H1 (cell line): ENCODE measurements around the gene DENND1A. TPM values are rescaled to one million over a fixed set of nuclear protein-coding genes. Genes with fewer than 3 reads are reported as not detected.

Experiments
- CTCF ChIA-PET: fragments of 300-600 bp; sonication (Branson Sonifier 250); formaldehyde crosslinking; loops from one replicate; lab custom pipeline; 2021; ENCODE audit not compliant: partially characterized antibody; lab: Charles Lee
- POLR2A ChIA-PET: fragments of 300-600 bp; sonication (Branson Sonifier 250); formaldehyde crosslinking; loops from one replicate; lab custom pipeline; 2021; ENCODE audit warnings: inconsistent platforms; ENCODE audit not compliant: partially characterized antibody; lab: Charles Lee
- DNase-seq, 2 experiments: peaks; one replicate each; pipeline versions ENCODE4 v3.0.0 to v3.0.0-alpha.2; 2010 to 2022; ENCODE audit warnings: low spot score in 2 of 2, low read depth in 1 of 2, mixed read lengths in 1 of 2
- FAIRE-seq: peaks from 2 replicates; lab custom pipeline; 2011; peaks lifted over from hg19 to GRCh38; lab: Jason Lieb, UNC
- H2AFZ ChIP-seq: 2 replicates; pipeline ENCODE4 v1.8.1; 2012; ENCODE audit warnings: low read length, inconsistent platforms
- H2AK5ac ChIP-seq: 2 replicates; pipeline ENCODE4 v1.6.1; 2013; ENCODE audit warnings: low read depth, low read length
- H2BK120ac ChIP-seq: replicated peaks from 2 replicates; pipeline ENCODE3; 2013; ENCODE audit warnings: low read depth, low read length, inconsistent platforms
- H2BK12ac ChIP-seq: 2 replicates; pipeline ENCODE4 v1.6.1; 2013; ENCODE audit warnings: low read depth, low read length
- H2BK15ac ChIP-seq: 2 replicates; pipeline ENCODE4 v1.6.1; 2013; ENCODE audit warnings: low read length
- H2BK20ac ChIP-seq: 2 replicates; pipeline ENCODE4 v1.6.1; 2013; ENCODE audit warnings: low read length
- H2BK5ac ChIP-seq: 2 replicates; pipeline ENCODE4 v1.6.1; 2013; ENCODE audit warnings: low read depth, low read length
- H3K14ac ChIP-seq: 2 replicates; pipeline ENCODE4 v1.6.1; 2013; ENCODE audit warnings: inconsistent platforms; ENCODE audit not compliant: insufficient read length
- H3K18ac ChIP-seq: 2 replicates; pipeline ENCODE4 v1.6.1; 2013; ENCODE audit warnings: low read length; ENCODE audit errors: extremely low read depth
- H3K23ac ChIP-seq: 2 replicates; pipeline ENCODE4 v1.6.1; 2013; ENCODE audit warnings: inconsistent platforms; ENCODE audit not compliant: insufficient read length
- H3K23me2 ChIP-seq: 2 replicates; pipeline ENCODE4 v1.6.1; 2013; ENCODE audit warnings: low read depth, low read length
- H3K27ac ChIP-seq: 2 replicates; pipeline ENCODE4 v1.6.1; 2011; ENCODE audit warnings: low read depth, low read length, inconsistent platforms
- H3K27me3 ChIP-seq, 4 experiments: replicated peaks in 1 of 4; 1 replicate in 1 of 4; 2 replicates in 3 of 4; pipeline versions ENCODE4 v1.6.1 to v1.8.1; 2011 to 2013; ENCODE audit warnings: low read length in 3 of 4, mild to moderate bottlenecking in 3 of 4, inconsistent platforms in 2 of 4, mixed read lengths in 2 of 4, moderate library complexity in 1 of 4; ENCODE audit not compliant: control insufficient read depth in 3 of 4, insufficient read depth in 3 of 4; ENCODE audit errors: extremely low read depth in 1 of 4
- H3K36me3 ChIP-seq, 4 experiments: 2 replicates each; pipeline versions ENCODE4 v1.6.1 to v1.8.1; 2011 to 2013; ENCODE audit warnings: mild to moderate bottlenecking in 4 of 4, low read length in 3 of 4, moderate library complexity in 2 of 4, control low read depth in 1 of 4, inconsistent platforms in 1 of 4; ENCODE audit not compliant: insufficient read depth in 4 of 4, control insufficient read depth in 2 of 4
- H3K4ac ChIP-seq: replicated peaks from 2 replicates; pipeline ENCODE3; 2013; ENCODE audit warnings: low read length, low read depth, mixed read lengths, inconsistent platforms; ENCODE audit not compliant: insufficient read length
- H3K4me1 ChIP-seq, 4 experiments: replicated peaks in 1 of 4; 1 replicate in 1 of 4; 2 replicates in 3 of 4; pipeline versions ENCODE4 v1.6.1 to v1.8.1; 2011 to 2013; ENCODE audit warnings: low read length in 3 of 4, inconsistent platforms in 2 of 4, mixed read lengths in 1 of 4; ENCODE audit not compliant: insufficient read depth in 4 of 4, control insufficient read depth in 3 of 4
- H3K4me2 ChIP-seq, 2 experiments: 2 replicates each; pipeline versions ENCODE4 v1.6.1 to v1.8.1; 2011 to 2013; ENCODE audit warnings: low read depth in 2 of 2, low read length in 2 of 2, control low read depth in 1 of 2, inconsistent platforms in 1 of 2, mild to moderate bottlenecking in 1 of 2; ENCODE audit not compliant: insufficient read depth in 1 of 2
- H3K4me3 ChIP-seq, 4 experiments: fragments of 200-600, 300-600 bp in 1 of 4; sonication (generic), shearing (Covaris generic), sonication (Bioruptor Twin) in 1 of 4; 2 replicates each; pipeline versions ENCODE4 v1.5.1 to v1.8.1; 2011 to 2016; ENCODE audit warnings: low read length in 4 of 4, low read depth in 3 of 4, control low read depth in 2 of 4, inconsistent platforms in 2 of 4, mild to moderate bottlenecking in 2 of 4, mixed read lengths in 1 of 4, moderate library complexity in 1 of 4; ENCODE audit not compliant: insufficient read depth in 2 of 4; ENCODE audit errors: extremely low read depth in 1 of 4
- H3K56ac ChIP-seq: replicated peaks from 2 replicates; pipeline ENCODE3; 2013; ENCODE audit warnings: low read depth, mild to moderate bottlenecking, mixed read lengths, low read length, inconsistent platforms; ENCODE audit not compliant: insufficient read length
- H3K79me1 ChIP-seq: 2 replicates; pipeline ENCODE4 v1.6.1; 2013; ENCODE audit warnings: low read depth, low read length, control low read depth
- H3K79me2 ChIP-seq, 2 experiments: 2 replicates each; pipeline versions ENCODE4 v1.6.1 to v1.8.1; 2012 to 2013; ENCODE audit warnings: low read length in 2 of 2, mild to moderate bottlenecking in 2 of 2, inconsistent platforms in 1 of 2; ENCODE audit not compliant: insufficient read depth in 2 of 2, control insufficient read depth in 1 of 2
- H3K9ac ChIP-seq, 4 experiments: replicated peaks in 1 of 4; 1 replicate in 1 of 4; 2 replicates in 3 of 4; pipeline versions ENCODE4 v1.6.1 to v1.8.1; 2011 to 2013; ENCODE audit warnings: low read depth in 3 of 4, low read length in 3 of 4, control low read depth in 2 of 4, mild to moderate bottlenecking in 2 of 4, moderate library complexity in 2 of 4, inconsistent platforms in 1 of 4; ENCODE audit errors: extremely low read depth in 1 of 4
- H3K9me3 ChIP-seq, 2 experiments: 2 replicates each; pipeline versions ENCODE4 v1.6.1 to v1.8.1; 2012 to 2013; ENCODE audit warnings: mild to moderate bottlenecking in 2 of 2, moderate library complexity in 2 of 2, control low read depth in 1 of 2, inconsistent platforms in 1 of 2, low read depth in 1 of 2, low read length in 1 of 2, mixed read lengths in 1 of 2; ENCODE audit not compliant: insufficient read depth in 2 of 2
- H4K20me1 ChIP-seq, 2 experiments: replicated peaks in 1 of 2; 2 replicates each; pipeline versions ENCODE3 to v1.8.1; 2011 to 2013; ENCODE audit warnings: inconsistent platforms in 2 of 2, low read length in 2 of 2, mild to moderate bottlenecking in 1 of 2; ENCODE audit not compliant: insufficient read depth in 2 of 2, control insufficient read depth in 1 of 2
- H4K5ac ChIP-seq: 2 replicates; pipeline ENCODE4 v1.6.1; 2013; ENCODE audit warnings: low read length, low read depth, mixed read lengths, inconsistent platforms; ENCODE audit not compliant: insufficient read length
- H4K8ac ChIP-seq: 2 replicates; pipeline ENCODE4 v1.8.0; 2013; ENCODE audit warnings: mild to moderate bottlenecking, moderate library complexity, low read length, inconsistent platforms; ENCODE audit not compliant: insufficient read depth; ENCODE audit errors: extremely low read depth
- H4K91ac ChIP-seq: replicated peaks from 2 replicates; pipeline ENCODE3; 2013; ENCODE audit warnings: low read length, mixed read lengths, inconsistent platforms; ENCODE audit not compliant: insufficient read length
- CHD1 ChIP-seq: IDR thresholded peaks from 2 replicates; pipeline ENCODE4 v1.6.1; 2012; ENCODE audit warnings: low read depth, low read length, improper control_type of control experiment
- SRF ChIP-seq: IDR thresholded peaks from 2 replicates; pipeline ENCODE4 v1.6.1; 2011; ENCODE audit warnings: mild to moderate bottlenecking, low read depth, low read length, moderate library complexity
- WGBS, 2 experiments: shearing (Covaris generic) in 1 of 2; methylation state at CpG; one replicate each; pipeline versions ENCODE4 v1.1.6 to v1.1.7; 2013 to 2015; ENCODE audit warnings: low lambda C conversion rate in 2 of 2, mixed read lengths in 2 of 2, inconsistent platforms in 1 of 2, low coverage in 1 of 2, missing lambda C conversion rate in 1 of 2; ENCODE audit not compliant: insufficient replicate concordance in 2 of 2, insufficient coverage in 1 of 2, insufficient read length in 1 of 2; ENCODE audit errors: extremely low coverage in 1 of 2, missing lambda C conversion rate in 1 of 2; 5-methylcytosine and 5-hydroxymethylcytosine counted together
- polyA plus RNA-seq, 7 experiments: library from polyadenylated mRNA; depleted of rRNA in 3 of 7; stranded (reverse) in 5 of 7; unstranded in 2 of 7; fragments of >200 nt in 5 of 7; fragments of 200-250 nt in 2 of 7; gene quantifications; 1 replicate in 5 of 7; 2 replicates in 1 of 7; 4 replicates in 1 of 7; pipeline versions ENCODE4 v1.2.1 to v1.2.3, GENCODE V29; 2011 to 2013; ENCODE audit warnings: missing spikeins in 2 of 7, mixed read lengths in 2 of 7
- total RNA-seq: library from RNA; stranded (reverse); fragmentation: NEBNext Ultra II Directional; extraction: Animal tissue kit (Norgen Biotek cat#: 25700); gene quantifications from 2 replicates; pipeline ENCODE4 v1.2.1, GENCODE V29; 2021

DENND1A gene
- total and polyA plus RNA-seq, 2 of the 8 experiments (the other 6 are each of a cell fraction or from before 2014, with no cell fraction given), result 24.1 to 26.4 TPM

DNA sequence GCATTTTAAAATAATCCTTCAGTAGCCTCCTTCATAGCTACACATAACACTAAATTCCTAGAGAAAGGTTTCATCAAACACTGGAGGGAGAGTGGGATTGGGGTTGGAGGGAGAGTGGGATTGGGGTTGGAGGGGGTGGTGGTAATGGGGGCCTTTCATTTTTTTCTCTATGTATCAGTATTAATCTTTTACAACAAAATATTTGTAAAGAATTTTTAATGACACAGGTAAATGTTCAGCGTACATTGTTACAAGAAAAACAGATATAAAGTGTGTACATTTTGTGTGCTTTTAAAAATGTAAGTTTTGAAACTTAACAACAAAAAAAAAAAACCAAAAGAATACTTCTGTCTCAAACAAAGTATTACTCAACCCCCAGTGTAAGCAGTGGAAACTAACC is 266.4 kb downstream of the DENND1A start:
- Histone ChIP-seq H3K9ac (no peak overlapping the region), H3K79me2 (no peaks in the 10 kb centered on the region), H3K18ac (no peak overlapping the region), H2BK15ac (no peak overlapping the region), H3K27me3 (no peaks in the 10 kb centered on the region), H3K23me2 (no peaks in the 10 kb centered on the region), H3K14ac (no peak overlapping the region), H2BK12ac (no peak overlapping the region), H3K79me1 (no peaks in the 10 kb centered on the region), H3K56ac (peak overlapping the region; percentile 14), H4K91ac (no peak overlapping the region), H2BK120ac (no peak overlapping the region), H2BK5ac (no peak overlapping the region), H2AK5ac (no peak overlapping the region), H3K4me2 (no peak overlapping the region), H3K4me1 (peaks cover 0 to 2% (median 0%) of the 10 kb centered on the region in 4 experiments; a peak in 1 of 7 replicates), H2BK20ac (no peak overlapping the region), H4K20me1 (no peaks in the 10 kb centered on the region), H3K36me3 (peaks cover 0 to 12% (median 0%) of the 10 kb centered on the region in 4 experiments; a peak in 1 of 8 replicates), H3K23ac (no peak overlapping the region), H4K5ac (no peak overlapping the region), H4K8ac (no peak overlapping the region), H3K4me3 (no peak overlapping the region), H3K4ac (no peak overlapping the region), H2AFZ (no peak overlapping the region), H3K27ac (no peak overlapping the region), H3K9me3 (peaks cover 0 to 5% of the 10 kb centered on the region in 2 experiments; a peak in 1 of 4 replicates)
- DNase-seq, result no peak
- WGBS, 2 experiments, result 87% methylated on average over 1 of the region's 1 CpG; no CpG with 5 or more reads in 1 of the 2 experiments
- POLR2A ChIA-PET, result no interaction called here
- CTCF ChIA-PET, result no interaction called here
- no peak for FAIRE-seq
- no peak for TF ChIP-seq SRF
- TF ChIP-seq CHD1, result no peak
